Ishikawa (cell line): ENCODE data around the gene BTRC.

Experiments
- CEBPB ChIP-seq: IDR thresholded peaks from 2 replicates; pipeline ENCODE4 v1.6.1; 2012
- TAF1 ChIP-seq: IDR thresholded peaks from 2 replicates; pipeline ENCODE4 v1.6.1; 2012; ENCODE audit warnings: low read depth, mild to moderate bottlenecking
- TF ChIP-seq, protein P1 (sequence below): IDR thresholded peaks from 2 replicates; pipeline ENCODE4 v1.6.1; 2012; ENCODE audit warnings: low read depth, mild to moderate bottlenecking

- TF ChIP-seq TAF1 (no peak), CEBPB (no peak)
- TF ChIP-seq, protein P1, sequence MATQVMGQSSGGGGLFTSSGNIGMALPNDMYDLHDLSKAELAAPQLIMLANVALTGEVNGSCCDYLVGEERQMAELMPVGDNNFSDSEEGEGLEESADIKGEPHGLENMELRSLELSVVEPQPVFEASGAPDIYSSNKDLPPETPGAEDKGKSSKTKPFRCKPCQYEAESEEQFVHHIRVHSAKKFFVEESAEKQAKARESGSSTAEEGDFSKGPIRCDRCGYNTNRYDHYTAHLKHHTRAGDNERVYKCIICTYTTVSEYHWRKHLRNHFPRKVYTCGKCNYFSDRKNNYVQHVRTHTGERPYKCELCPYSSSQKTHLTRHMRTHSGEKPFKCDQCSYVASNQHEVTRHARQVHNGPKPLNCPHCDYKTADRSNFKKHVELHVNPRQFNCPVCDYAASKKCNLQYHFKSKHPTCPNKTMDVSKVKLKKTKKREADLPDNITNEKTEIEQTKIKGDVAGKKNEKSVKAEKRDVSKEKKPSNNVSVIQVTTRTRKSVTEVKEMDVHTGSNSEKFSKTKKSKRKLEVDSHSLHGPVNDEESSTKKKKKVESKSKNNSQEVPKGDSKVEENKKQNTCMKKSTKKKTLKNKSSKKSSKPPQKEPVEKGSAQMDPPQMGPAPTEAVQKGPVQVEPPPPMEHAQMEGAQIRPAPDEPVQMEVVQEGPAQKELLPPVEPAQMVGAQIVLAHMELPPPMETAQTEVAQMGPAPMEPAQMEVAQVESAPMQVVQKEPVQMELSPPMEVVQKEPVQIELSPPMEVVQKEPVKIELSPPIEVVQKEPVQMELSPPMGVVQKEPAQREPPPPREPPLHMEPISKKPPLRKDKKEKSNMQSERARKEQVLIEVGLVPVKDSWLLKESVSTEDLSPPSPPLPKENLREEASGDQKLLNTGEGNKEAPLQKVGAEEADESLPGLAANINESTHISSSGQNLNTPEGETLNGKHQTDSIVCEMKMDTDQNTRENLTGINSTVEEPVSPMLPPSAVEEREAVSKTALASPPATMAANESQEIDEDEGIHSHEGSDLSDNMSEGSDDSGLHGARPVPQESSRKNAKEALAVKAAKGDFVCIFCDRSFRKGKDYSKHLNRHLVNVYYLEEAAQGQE, result no peak
These were observed 25.8 kb downstream of the BTRC start for GRCh38 chr10:101379663-101380352.
